Measurements from ENCODE around the gene DNAAF3. TPM values are rescaled to one million over a fixed set of nuclear protein-coding genes. Genes with fewer than 3 reads are reported as not detected.

Gene DNAAF3
- total RNA-seq, 1 donor = 0.72 TPM

DNA sequence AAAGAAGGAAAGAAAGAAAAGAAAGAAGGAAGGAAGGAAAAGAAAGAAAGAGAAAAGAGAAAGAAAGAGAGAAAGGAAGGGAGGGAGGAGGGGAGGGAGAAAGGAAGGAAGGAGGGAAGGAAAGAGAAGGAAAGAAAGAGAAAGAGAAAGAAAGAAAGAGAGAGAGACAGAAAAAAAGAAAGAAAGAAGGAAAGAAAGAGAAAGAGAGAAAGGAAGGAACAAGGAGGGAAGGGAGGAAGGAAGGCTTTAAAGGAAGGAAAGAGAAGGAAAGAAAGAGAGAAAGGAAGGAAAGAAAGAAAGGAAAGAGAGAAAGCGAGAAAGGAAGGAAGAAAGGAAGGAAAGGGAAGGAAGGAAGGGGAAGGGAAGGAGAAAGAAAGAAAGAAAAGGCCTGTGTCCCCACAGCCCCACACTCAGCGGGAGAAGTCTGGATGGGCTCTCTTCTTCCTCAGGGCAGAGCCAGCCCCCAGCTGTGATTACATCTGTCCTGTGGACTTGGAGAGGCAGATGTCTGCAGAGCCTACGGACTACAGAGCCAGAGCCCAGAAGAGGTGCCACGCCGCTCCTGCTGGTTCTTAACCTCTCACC lies 33.3 kb upstream of the DNAAF3 start:
- H3K9me3 ChIP-seq (ENCODE audit: low read depth, low read length) = no peaks in the 10 kb centered on the region
- no peaks in the 10 kb centered on the region for H3K4me1 ChIP-seq (ENCODE audit: insufficient read depth, low read length)
- TF ChIP-seq, protein P1, sequence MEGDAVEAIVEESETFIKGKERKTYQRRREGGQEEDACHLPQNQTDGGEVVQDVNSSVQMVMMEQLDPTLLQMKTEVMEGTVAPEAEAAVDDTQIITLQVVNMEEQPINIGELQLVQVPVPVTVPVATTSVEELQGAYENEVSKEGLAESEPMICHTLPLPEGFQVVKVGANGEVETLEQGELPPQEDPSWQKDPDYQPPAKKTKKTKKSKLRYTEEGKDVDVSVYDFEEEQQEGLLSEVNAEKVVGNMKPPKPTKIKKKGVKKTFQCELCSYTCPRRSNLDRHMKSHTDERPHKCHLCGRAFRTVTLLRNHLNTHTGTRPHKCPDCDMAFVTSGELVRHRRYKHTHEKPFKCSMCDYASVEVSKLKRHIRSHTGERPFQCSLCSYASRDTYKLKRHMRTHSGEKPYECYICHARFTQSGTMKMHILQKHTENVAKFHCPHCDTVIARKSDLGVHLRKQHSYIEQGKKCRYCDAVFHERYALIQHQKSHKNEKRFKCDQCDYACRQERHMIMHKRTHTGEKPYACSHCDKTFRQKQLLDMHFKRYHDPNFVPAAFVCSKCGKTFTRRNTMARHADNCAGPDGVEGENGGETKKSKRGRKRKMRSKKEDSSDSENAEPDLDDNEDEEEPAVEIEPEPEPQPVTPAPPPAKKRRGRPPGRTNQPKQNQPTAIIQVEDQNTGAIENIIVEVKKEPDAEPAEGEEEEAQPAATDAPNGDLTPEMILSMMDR (IDR thresholded peaks at IDR 0.05; ENCODE audit: extremely low read depth, low read depth, low read length) = no peak
- H3K27me3 ChIP-seq (ENCODE audit: insufficient read depth, low read length) = no peaks in the 10 kb centered on the region
- no peaks in the 10 kb centered on the region for H4K20me1 ChIP-seq (ENCODE audit: insufficient read depth, low read length)
- DNase-seq (ENCODE audit: insufficient read length, low spot score, missing footprints) = no peak
- H2AFZ ChIP-seq (ENCODE audit: low read length) = no peak overlapping the region
- no peak overlapping the region for H3K27ac ChIP-seq (ENCODE audit: low read depth, low read length)
- H3K36me3 ChIP-seq (ENCODE audit: insufficient read depth, low read length) = no peaks in the 10 kb centered on the region
- no peak overlapping the region for H3K4me2 ChIP-seq (ENCODE audit: insufficient read depth, low read length)
- H3K79me2 ChIP-seq (ENCODE audit: insufficient read depth, low read length) = no peaks in the 10 kb centered on the region
- no peak overlapping the region for H3K4me3 ChIP-seq (ENCODE audit: insufficient read depth, low read length)

DNA sequence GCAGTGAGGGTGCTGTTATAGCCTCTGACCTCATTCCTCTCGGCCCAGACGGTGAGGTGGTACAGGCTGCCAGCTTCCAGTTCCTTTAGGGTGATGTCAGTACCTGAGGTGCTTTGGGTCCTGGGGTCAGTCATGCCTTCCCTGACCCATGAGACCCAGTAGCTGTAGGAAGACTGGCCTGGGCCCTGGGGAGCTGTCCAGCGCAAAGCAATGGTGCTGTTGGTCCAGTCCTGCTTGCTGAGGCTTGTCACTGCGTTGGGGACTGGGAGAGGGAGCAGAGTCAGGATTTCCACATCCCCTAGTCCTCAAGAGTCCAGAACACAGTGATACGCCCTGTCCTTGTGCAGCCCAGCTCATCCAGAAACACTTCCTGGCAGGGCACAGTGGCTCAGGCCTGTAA lies 32.2 kb upstream of the DNAAF3 start:
- Histone ChIP-seq H3K4me1 (ENCODE audit: insufficient read depth, low read length) (no peaks in the 10 kb centered on the region), H3K9me3 (ENCODE audit: low read depth, low read length) (no peaks in the 10 kb centered on the region), H4K20me1 (ENCODE audit: insufficient read depth, low read length) (no peaks in the 10 kb centered on the region), H3K27me3 (ENCODE audit: insufficient read depth, low read length) (no peaks in the 10 kb centered on the region), H2AFZ (ENCODE audit: low read length) (no peak overlapping the region), H3K79me2 (ENCODE audit: insufficient read depth, low read length) (no peaks in the 10 kb centered on the region), H3K27ac (ENCODE audit: low read depth, low read length) (no peak overlapping the region), H3K4me2 (ENCODE audit: insufficient read depth, low read length) (no peak overlapping the region), H3K36me3 (ENCODE audit: insufficient read depth, low read length) (no peaks in the 10 kb centered on the region), H3K4me3 (ENCODE audit: insufficient read depth, low read length) (no peak overlapping the region)
- TF ChIP-seq, protein P1 (IDR thresholded peaks at IDR 0.05; ENCODE audit: extremely low read depth, low read depth, low read length) = no peak
- no peak for DNase-seq (ENCODE audit: insufficient read length, low spot score, missing footprints)

DNA sequence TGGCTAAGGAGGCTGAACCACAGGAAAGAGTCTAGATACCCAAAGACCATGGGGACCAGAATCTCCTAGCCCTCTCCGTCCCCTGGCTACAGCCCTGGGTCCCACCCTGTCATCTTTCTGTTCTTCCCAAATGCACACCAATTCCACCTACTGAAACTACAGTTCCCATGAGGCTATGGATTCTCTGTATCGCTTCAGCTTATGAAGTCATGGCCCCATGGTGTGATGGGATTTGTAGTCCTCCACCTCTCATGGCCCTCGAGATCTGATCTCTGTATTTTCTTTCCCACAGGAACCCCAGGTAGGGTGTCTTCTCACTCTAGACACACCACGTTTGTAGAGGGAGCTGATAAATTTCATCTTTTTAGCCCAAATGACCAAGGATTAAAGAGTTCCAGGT lies 31.1 kb upstream of the DNAAF3 start:
- Histone ChIP-seq H3K36me3 (ENCODE audit: insufficient read depth, low read length) (no peaks in the 10 kb centered on the region), H4K20me1 (ENCODE audit: insufficient read depth, low read length) (no peaks in the 10 kb centered on the region), H3K4me2 (ENCODE audit: insufficient read depth, low read length) (no peak overlapping the region), H3K27me3 (ENCODE audit: insufficient read depth, low read length) (no peaks in the 10 kb centered on the region), H3K4me3 (ENCODE audit: insufficient read depth, low read length) (no peak overlapping the region), H3K9me3 (ENCODE audit: low read depth, low read length) (no peaks in the 10 kb centered on the region), H3K4me1 (ENCODE audit: insufficient read depth, low read length) (no peaks in the 10 kb centered on the region), H3K79me2 (ENCODE audit: insufficient read depth, low read length) (no peaks in the 10 kb centered on the region), H3K27ac (ENCODE audit: low read depth, low read length) (no peak overlapping the region), H2AFZ (ENCODE audit: low read length) (no peak overlapping the region)
- TF ChIP-seq, protein P1 (IDR thresholded peaks at IDR 0.05; ENCODE audit: extremely low read depth, low read depth, low read length) = no peak
- peak; percentile 77 for DNase-seq (ENCODE audit: insufficient read length, low spot score, missing footprints)

DNA sequence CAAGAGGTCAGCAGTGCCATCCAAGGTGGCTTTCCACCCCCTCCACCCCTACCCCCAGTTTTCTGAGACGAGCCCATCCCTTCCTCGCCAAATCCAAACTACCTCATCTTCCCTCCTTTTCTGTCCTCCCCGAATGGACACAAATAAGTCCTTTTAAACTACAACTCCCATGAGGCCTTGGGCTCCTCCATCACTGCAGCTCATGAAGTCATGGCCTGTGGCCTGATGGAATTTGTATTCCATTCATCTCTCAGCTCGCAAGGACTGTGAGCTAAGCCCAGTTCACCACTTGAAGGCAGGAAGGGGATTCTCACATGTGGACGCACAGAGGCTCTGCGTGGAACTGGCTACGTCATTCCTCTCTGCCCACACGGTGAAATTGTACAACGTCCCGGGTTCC lies 30.4 kb upstream of the DNAAF3 start:
- Histone ChIP-seq H3K27me3 (ENCODE audit: insufficient read depth, low read length) (no peaks in the 10 kb centered on the region), H3K27ac (ENCODE audit: low read depth, low read length) (no peak overlapping the region), H2AFZ (ENCODE audit: low read length) (no peak overlapping the region), H3K4me2 (ENCODE audit: insufficient read depth, low read length) (no peak overlapping the region), H3K4me1 (ENCODE audit: insufficient read depth, low read length) (no peaks in the 10 kb centered on the region), H3K79me2 (ENCODE audit: insufficient read depth, low read length) (no peaks in the 10 kb centered on the region), H3K9me3 (ENCODE audit: low read depth, low read length) (no peaks in the 10 kb centered on the region), H4K20me1 (ENCODE audit: insufficient read depth, low read length) (no peaks in the 10 kb centered on the region), H3K4me3 (ENCODE audit: insufficient read depth, low read length) (no peak overlapping the region), H3K36me3 (ENCODE audit: insufficient read depth, low read length) (no peaks in the 10 kb centered on the region)
- TF ChIP-seq, protein P1 (IDR thresholded peaks at IDR 0.05; ENCODE audit: extremely low read depth, low read depth, low read length) = no peak
- DNase-seq (ENCODE audit: insufficient read length, low spot score, missing footprints) = peak; percentile 77
